Liver (tissue), 9 donors: ENCODE results near the gene NLRC5. TPM values are rescaled to one million over a fixed set of nuclear protein-coding genes. Genes with fewer than 3 reads are reported as not detected.

Source experiments
- DNase-seq: peaks from one replicate; pipeline ENCODE4 v3.0.0-alpha.2; 2017; ENCODE audit warnings: low spot score
- H3K27ac ChIP-seq, 2 donors: one replicate each; pipeline ENCODE4 v1.7.0; 2013; ENCODE audit warnings: inconsistent platforms in 2 of 2, low read length in 2 of 2, control low read depth in 1 of 2, low read depth in 1 of 2, mild to moderate bottlenecking in 1 of 2
- H3K27me3 ChIP-seq, 4 donors: one replicate each; pipeline versions ENCODE4 v1.6.1 to v1.7.0; 2013; ENCODE audit warnings: low read length in 3 of 4, inconsistent platforms in 1 of 4, mild to moderate bottlenecking in 1 of 4, moderate library complexity in 1 of 4; ENCODE audit not compliant: control insufficient read depth in 4 of 4, insufficient read depth in 4 of 4
- H3K36me3 ChIP-seq, 4 donors: one replicate each; pipeline versions ENCODE4 v1.6.1 to v1.7.0; 2013; ENCODE audit warnings: low read length in 3 of 4, mild to moderate bottlenecking in 3 of 4, low read depth in 1 of 4, moderate library complexity in 1 of 4; ENCODE audit not compliant: control insufficient read depth in 4 of 4, insufficient read depth in 3 of 4
- H3K4me1 ChIP-seq, 4 donors: one replicate each; pipeline versions ENCODE4 v1.6.1 to v1.7.0; 2013; ENCODE audit warnings: low read length in 3 of 4, mild to moderate bottlenecking in 3 of 4, moderate library complexity in 1 of 4; ENCODE audit not compliant: control insufficient read depth in 4 of 4, insufficient read depth in 4 of 4
- H3K4me3 ChIP-seq, 3 donors: one replicate each; pipeline versions ENCODE4 v1.6.1 to v1.7.0; 2013; ENCODE audit warnings: low read length in 3 of 3, control low read depth in 1 of 3, low read depth in 1 of 3, mild to moderate bottlenecking in 1 of 3
- H3K9ac ChIP-seq, 2 donors: one replicate each; pipeline ENCODE4 v1.7.0; 2013; ENCODE audit warnings: low read length in 2 of 2, mild to moderate bottlenecking in 2 of 2, moderate library complexity in 2 of 2, control low read depth in 1 of 2, low read depth in 1 of 2
- H3K9me3 ChIP-seq, 4 donors: one replicate each; pipeline versions ENCODE4 v1.6.1 to v1.7.0; 2013; ENCODE audit warnings: low read length in 3 of 4; ENCODE audit not compliant: control insufficient read depth in 4 of 4
- ATF3 ChIP-seq: IDR thresholded peaks from 2 replicates; pipeline ENCODE4 v1.6.1; 2016; ENCODE audit warnings: antibody characterized with exemption
- CTCF ChIP-seq: fragments of 150-350 bp; IDR thresholded peaks from 2 replicates; pipeline ENCODE4 v1.5.1; 2017; ENCODE audit warnings: improper control_type of control experiment, low read depth, low read length; ENCODE audit not compliant: missing input control
- EGR1 ChIP-seq, 2 donors: IDR thresholded peaks; 2 replicates each; pipeline ENCODE4 v1.6.1; 2016 to 2018; ENCODE audit warnings: antibody characterized with exemption in 2 of 2, low read depth in 2 of 2
- FOXA1 ChIP-seq: IDR thresholded peaks from 2 replicates; pipeline ENCODE4 v1.6.1; 2016; ENCODE audit warnings: antibody characterized with exemption
- FOXA2 ChIP-seq: IDR thresholded peaks from 2 replicates; pipeline ENCODE4 v1.6.1; 2016; ENCODE audit warnings: antibody characterized with exemption
- GABPA ChIP-seq, 2 donors: IDR thresholded peaks in 1 of 2; conservative IDR thresholded peaks in 1 of 2; 2 replicates each; pipeline ENCODE4 v1.6.1; 2016; ENCODE audit warnings: antibody characterized with exemption in 2 of 2, mild to moderate bottlenecking in 1 of 2, moderate library complexity in 1 of 2
- HNF4A ChIP-seq, 2 donors: conservative IDR thresholded peaks; 2 replicates each; pipeline ENCODE4 v1.6.1; 2016; ENCODE audit warnings: antibody characterized with exemption in 2 of 2, mild to moderate bottlenecking in 2 of 2
- HNF4G ChIP-seq: IDR thresholded peaks from 2 replicates; pipeline ENCODE4 v1.6.1; 2016; ENCODE audit warnings: antibody characterized with exemption
- JUND ChIP-seq, 2 donors: IDR thresholded peaks; 2 replicates each; pipeline ENCODE4 v1.6.1; 2016; ENCODE audit warnings: antibody characterized with exemption in 2 of 2
- MAX ChIP-seq: IDR thresholded peaks from 2 replicates; pipeline ENCODE4 v1.6.1; 2016; ENCODE audit warnings: antibody characterized with exemption
- NR2F2 ChIP-seq: IDR thresholded peaks from 2 replicates; pipeline ENCODE4 v1.6.1; 2016; ENCODE audit warnings: antibody characterized with exemption
- RAD21 ChIP-seq, 2 donors: IDR thresholded peaks; 2 replicates each; pipeline ENCODE4 v1.6.1; 2016; ENCODE audit warnings: antibody characterized with exemption in 2 of 2, mild to moderate bottlenecking in 2 of 2
- REST ChIP-seq: IDR thresholded peaks from 2 replicates; pipeline ENCODE4 v1.6.1; 2016; ENCODE audit warnings: antibody characterized with exemption, mild to moderate bottlenecking
- RXRA ChIP-seq, 2 donors: IDR thresholded peaks; 2 replicates each; pipeline ENCODE4 v1.6.1; 2017 to 2018; ENCODE audit warnings: antibody characterized with exemption in 2 of 2, mild to moderate bottlenecking in 1 of 2
- SP1 ChIP-seq: IDR thresholded peaks from 2 replicates; pipeline ENCODE4 v1.6.1; 2018; ENCODE audit warnings: antibody characterized with exemption, mild to moderate bottlenecking
- TAF1 ChIP-seq: conservative IDR thresholded peaks from 2 replicates; pipeline ENCODE4 v1.6.1; 2016; ENCODE audit warnings: antibody characterized with exemption, mild to moderate bottlenecking
- YY1 ChIP-seq: IDR thresholded peaks from 2 replicates; pipeline ENCODE4 v1.6.1; 2016; ENCODE audit warnings: antibody characterized with exemption, mild to moderate bottlenecking
- ZBTB33 ChIP-seq: IDR thresholded peaks from 2 replicates; pipeline ENCODE4 v1.6.1; 2016; ENCODE audit warnings: antibody characterized with exemption
- WGBS: extraction: QIAGEN DNeasy Blood & Tissue Kit; methylation state at CpG from one replicate; pipeline ENCODE4 v1.1.7; 2013; 5-methylcytosine and 5-hydroxymethylcytosine counted together
- polyA plus RNA-seq, 2 donors: library from polyadenylated mRNA; stranded (reverse) in 1 of 2; unstranded in 1 of 2; fragments of 200-250 nt in 1 of 2; fragments of >200 nt in 1 of 2; fragmentation: Nextera tagmentation in 1 of 2; extraction: Ambion mirVana in 1 of 2; gene quantifications; one replicate each; pipeline versions ENCODE4 v1.2.1 to v1.2.3, GENCODE V29; 2013 to 2015
- total RNA-seq, 2 donors: library from RNA; depleted of rRNA; stranded (reverse); fragments of >200 nt; gene quantifications; one replicate each; pipeline ENCODE4 v1.2.3, GENCODE V29; 2014
- donor health status: healthy.
- donor health status: healthy.
- donor health status: healthy.
- donor health status: healthy.
- donor health status: healthy.

The NLRC5 gene
- total and polyA plus RNA-seq, 4 donors = 4.7 to 23.3 (median 8.8) TPM

GRCh38 chr16:57030346-57030902 lies 41.1 kb downstream of the NLRC5 start:
- Histone ChIP-seq H3K9me3 (no peaks in the 10 kb centered on the region), H3K4me3 (no peak overlapping the region), H3K27ac (no peak overlapping the region), H3K4me1 (no peaks in the 10 kb centered on the region), H3K27me3 (no peaks in the 10 kb centered on the region), H3K36me3 (peaks cover 0 to 8% (median 4%) of the 10 kb centered on the region in 4 donors), H3K9ac (no peak overlapping the region)
- WGBS = 92% methylated on average over 2 of the region's 2 CpGs
- DNase-seq = no peak
- TF ChIP-seq RXRA (IDR thresholded peaks at IDR 0.05) (no peak), NR2F2 (no peak), YY1 (no peak), FOXA2 (no peak), HNF4A (conservative IDR thresholded peaks at IDR 0.05) (no peak), ATF3 (no peak), FOXA1 (no peak), GABPA (IDR thresholded peaks at IDR 0.05 in 1 of 2, conservative IDR thresholded peaks at IDR 0.05 in 1 of 2) (no peak), MAX (no peak), ZBTB33 (no peak), JUND (IDR thresholded peaks at IDR 0.05) (no peak), CTCF (no peak), RAD21 (IDR thresholded peaks at IDR 0.05) (no peak), EGR1 (IDR thresholded peaks at IDR 0.05; ENCODE audit: low read depth in 2 of 2) (no peak), TAF1 (no peak)

GRCh38 chr16:57031156-57031555 lies 41.8 kb downstream of the NLRC5 start:
- TF ChIP-seq TAF1 (no peak), HNF4G (no peak), ZBTB33 (no peak), HNF4A (conservative IDR thresholded peaks at IDR 0.05) (no peak), EGR1 (IDR thresholded peaks at IDR 0.05; ENCODE audit: low read depth in 2 of 2) (no peak), GABPA (IDR thresholded peaks at IDR 0.05 in 1 of 2, conservative IDR thresholded peaks at IDR 0.05 in 1 of 2) (no peak), YY1 (no peak), ATF3 (no peak), RXRA (IDR thresholded peaks at IDR 0.05) (no peak), REST (no peak), SP1 (no peak), RAD21 (IDR thresholded peaks at IDR 0.05) (no peak)
- WGBS = 95% methylated on average over 4 of the region's 4 CpGs
- Histone ChIP-seq H3K9me3 (no peaks in the 10 kb centered on the region), H3K36me3 (peaks cover 0 to 10% (median 4%) of the 10 kb centered on the region in 4 donors), H3K9ac (no peak overlapping the region), H3K27me3 (no peaks in the 10 kb centered on the region), H3K27ac (no peak overlapping the region), H3K4me1 (no peaks in the 10 kb centered on the region), H3K4me3 (no peak overlapping the region)
- DNase-seq = no peak
